NK-92 (cell line): ENCODE measurements around the gene S100A7A.

Source experiments
- DNase-seq: peaks from one replicate; lab custom pipeline; 2025; ENCODE audit not compliant: unreplicated experiment; lab: John Stamatoyannopoulos, UW

The S100A7A gene

GRCh38 chr1:153415850-153416570 is at the start of gene S100A7A:
TSS of gene S100A7A (plus strand) at chr1:153416520. CDS start at chr1:153418083, 1,563 bp downstream.
- no peak for DNase-seq

GRCh38 chr1:153367090-153367489 is 49.2 kb upstream of the S100A7A start:
- DNase-seq: no peak

- no peak for DNase-seq
Observed at GRCh38 chr1:153368495-153368894, 47.8 kb upstream of the S100A7A start.

GRCh38 chr1:153370146-153370545 is 46.2 kb upstream of the S100A7A start:
- DNase-seq: no peak

GRCh38 chr1:153371231-153371630 is 45.1 kb upstream of the S100A7A start:
- no peak for DNase-seq

GRCh38 chr1:153372571-153372970 is 43.7 kb upstream of the S100A7A start:
- DNase-seq: no peak

GRCh38 chr1:153374071-153374470 is 42.2 kb upstream of the S100A7A start:
- DNase-seq: no peak

GRCh38 chr1:153375511-153375910 is 40.8 kb upstream of the S100A7A start, which contains the start of gene S100A12:
TSS of gene S100A12 (minus strand) at chr1:153375621. CDS start at chr1:153374592, 1,029 bp downstream.
- no peak for DNase-seq

GRCh38 chr1:153379591-153379990 is 36.7 kb upstream of the S100A7A start:
- no peak for DNase-seq

GRCh38 chr1:153380711-153381110 is 35.6 kb upstream of the S100A7A start:
- no peak for DNase-seq

GRCh38 chr1:153384958-153385580 is 31.3 kb upstream of the S100A7A start:
- no peak for DNase-seq

- DNase-seq: no peak
Observed at GRCh38 chr1:153386500-153386901, 29.8 kb upstream of the S100A7A start.

- DNase-seq: no peak
Observed at GRCh38 chr1:153387001-153387400, 29.3 kb upstream of the S100A7A start.

- DNase-seq: no peak
Observed at GRCh38 chr1:153387785-153388184, 28.5 kb upstream of the S100A7A start.

GRCh38 chr1:153389401-153389800 is 26.9 kb upstream of the S100A7A start:
- no peak for DNase-seq

GRCh38 chr1:153389973-153390879 is 26.1 kb upstream of the S100A7A start:
- DNase-seq: no peak

- DNase-seq: no peak
Observed at GRCh38 chr1:153390938-153391710, 25.2 kb upstream of the S100A7A start, which contains the start of gene S100A8. TSS of gene S100A8 (minus strand) at chr1:153391073. CDS start at chr1:153390535, 538 bp downstream.

- no peak for DNase-seq
Observed at GRCh38 chr1:153392258-153392657, 24.1 kb upstream of the S100A7A start.

- no peak for DNase-seq
Observed at GRCh38 chr1:153392822-153393221, 23.5 kb upstream of the S100A7A start.

GRCh38 chr1:153393926-153394325 is 22.4 kb upstream of the S100A7A start:
- DNase-seq: no peak

- no peak for DNase-seq
Observed at GRCh38 chr1:153394391-153394790, 21.9 kb upstream of the S100A7A start.
